GM12891 (cell line): ENCODE data around the gene LILRB2. TPM values are rescaled to one million over a fixed set of nuclear protein-coding genes. Genes with fewer than 3 reads are reported as not detected.
A peak's percentile ranks its signal among the peaks of the same experiment; 100 is the strongest.
"Not testable (repeated sequence)": the region's sequence is repeated elsewhere in the genome, so short reads cannot be mapped to it uniquely, and the experiment has no call there.

Experiments used
- DNase-seq: peaks from one replicate; pipeline ENCODE4 v3.0.0; 2011; ENCODE audit warnings: low spot score; ENCODE audit not compliant: insufficient read length
- FAIRE-seq: peaks from 2 replicates; lab custom pipeline; 2011; peaks lifted over from hg19 to GRCh38; lab: Jason Lieb, UNC
- PAX5 ChIP-seq: IDR thresholded peaks from 2 replicates; pipeline ENCODE4 v1.6.1; 2011; ENCODE audit warnings: low read length, moderate library complexity, mild to moderate bottlenecking; ENCODE audit not compliant: insufficient read depth, severe bottlenecking
- POLR2A ChIP-seq: IDR thresholded peaks from 2 replicates; pipeline ENCODE4 v1.6.1; 2011; ENCODE audit warnings: low read depth, low read length, control low read depth
- POLR2AphosphoS5 ChIP-seq: IDR thresholded peaks from 2 replicates; pipeline ENCODE4 v1.6.1; 2011; ENCODE audit warnings: low read depth, low read length, control low read depth
- POU2F2 ChIP-seq: IDR thresholded peaks from 2 replicates; pipeline ENCODE4 v1.6.1; 2011; ENCODE audit warnings: low read depth, mild to moderate bottlenecking, control low read depth, low read length, moderate library complexity
- SPI1 ChIP-seq: IDR thresholded peaks from 2 replicates; pipeline ENCODE4 v1.6.1; 2011; ENCODE audit warnings: low read depth, low read length, control low read depth
- TAF1 ChIP-seq: IDR thresholded peaks from 2 replicates; pipeline ENCODE4 v1.6.1; 2011; ENCODE audit warnings: low read depth, low read length, control low read depth
- polyA plus RNA-seq: library from polyadenylated mRNA; unstranded; fragments of >200 nt; gene quantifications from one replicate; pipeline ENCODE4 v1.2.1, GENCODE V29; 2012; ENCODE audit warnings: low read depth, missing spikeins, inconsistent platforms; ENCODE audit not compliant: missing spikeins

LILRB2 gene
- polyA plus RNA-seq: 0.46 TPM

- TF ChIP-seq SPI1: no peak
- no peak for TF ChIP-seq TAF1
- TF ChIP-seq PAX5: no peak
- TF ChIP-seq POU2F2: no peak
- FAIRE-seq: peak; percentile 33
These were observed at the start of gene LILRB2 for GRCh38 chr19:54281007-54281728. Gene LILRB2 (minus strand): TSS chr19:54281110. CDS start chr19:54280496, 614 bp downstream.

GRCh38 chr19:54329476-54330165 is 48.7 kb upstream of the LILRB2 start:
- DNase-seq (no peak), FAIRE-seq (no peak)
- TF ChIP-seq POU2F2: no peak
- no peak for TF ChIP-seq POLR2A
- TF ChIP-seq POLR2AphosphoS5: no peak

More at GRCh38 chr19:54281007-54281728, at the start of gene LILRB2:
- no peak for DNase-seq

GRCh38 chr19:54328781-54329180 is 47.9 kb upstream of the LILRB2 start:
- FAIRE-seq, DNase-seq: not testable (repeated sequence)

DNA sequence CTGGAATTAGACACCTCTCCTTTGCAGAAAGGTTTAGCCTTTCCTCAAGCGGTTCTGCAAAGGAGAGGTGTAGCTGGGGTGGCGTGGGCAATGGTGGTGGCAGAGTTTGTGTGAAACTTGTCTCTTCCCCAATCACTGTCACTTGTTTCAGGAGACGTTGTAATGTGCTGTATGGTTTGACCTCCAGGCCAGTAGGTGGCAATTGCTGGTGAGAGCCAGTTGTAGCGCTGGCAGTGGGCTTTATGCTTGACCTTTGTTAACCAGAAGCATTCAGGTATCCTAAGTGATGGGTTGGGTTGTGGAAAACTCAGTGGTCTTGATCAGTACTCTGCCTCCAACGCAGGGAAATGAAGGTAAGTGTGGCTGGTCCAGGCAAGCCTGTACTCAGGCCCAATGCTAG is 44.7 kb upstream of the LILRB2 start:
- no peak for TF ChIP-seq TAF1
- TF ChIP-seq POLR2AphosphoS5: no peak
- no peak for TF ChIP-seq PAX5
- TF ChIP-seq SPI1: no peak
- TF ChIP-seq POLR2A: no peak
- no peak for TF ChIP-seq POU2F2
- FAIRE-seq: no peak
- DNase-seq: no peak

DNA sequence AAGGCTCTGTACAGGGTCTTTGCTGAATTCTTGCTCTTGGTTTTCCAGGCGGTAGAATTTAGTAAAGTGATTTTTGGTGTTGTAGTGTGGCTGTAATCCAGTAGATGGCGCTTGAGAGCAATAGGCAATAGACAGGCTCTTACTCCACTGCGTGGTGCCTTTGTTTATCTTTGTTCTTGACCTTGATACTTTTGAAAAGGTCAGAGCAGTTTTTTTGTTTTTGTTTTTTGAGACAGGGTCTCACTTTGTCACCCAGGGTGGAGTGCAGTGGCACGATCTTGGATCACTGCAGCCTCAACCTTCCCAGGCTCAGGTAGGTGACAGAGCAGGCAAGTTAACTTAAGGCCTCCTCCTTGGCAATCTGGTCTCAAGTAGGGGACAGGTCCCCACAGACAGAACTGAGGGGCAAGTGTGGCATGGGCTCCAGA is 44.3 kb upstream of the LILRB2 start:
- TF ChIP-seq POLR2AphosphoS5 (no peak), SPI1 (no peak), POU2F2 (no peak)
- peak; percentile 46 for DNase-seq
- peak; percentile 76 for FAIRE-seq

- DNase-seq: no peak
- FAIRE-seq: no peak
- TF ChIP-seq SPI1: no peak
- no peak for TF ChIP-seq POLR2A
- no peak for TF ChIP-seq POU2F2
- no peak for TF ChIP-seq TAF1
These were observed 43.2 kb upstream of the LILRB2 start for GRCh38 chr19:54324071-54324470.

DNA sequence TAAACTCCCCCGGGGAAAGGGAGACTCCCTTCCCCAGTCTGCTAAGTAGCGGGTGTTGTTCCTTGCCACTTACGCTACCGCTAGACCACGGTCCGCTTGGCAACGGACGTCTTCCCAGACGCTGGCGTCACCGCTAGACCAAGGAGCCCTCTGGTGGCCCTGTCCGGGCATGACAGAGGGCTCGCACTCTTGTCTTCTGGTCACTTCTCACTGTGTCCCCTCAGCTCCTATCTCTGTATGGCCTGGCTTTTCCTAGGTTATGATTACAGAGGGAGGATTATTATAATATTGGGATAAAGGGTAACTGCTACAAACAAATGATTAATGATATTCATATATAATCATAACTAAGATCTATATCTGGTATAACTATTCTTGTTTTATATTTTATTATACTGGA is 42.0 kb upstream of the LILRB2 start:
- not testable (repeated sequence) for DNase-seq, FAIRE-seq

- not testable (repeated sequence) for FAIRE-seq, DNase-seq
These were observed 41.4 kb upstream of the LILRB2 start for GRCh38 chr19:54322295-54322694.

DNA sequence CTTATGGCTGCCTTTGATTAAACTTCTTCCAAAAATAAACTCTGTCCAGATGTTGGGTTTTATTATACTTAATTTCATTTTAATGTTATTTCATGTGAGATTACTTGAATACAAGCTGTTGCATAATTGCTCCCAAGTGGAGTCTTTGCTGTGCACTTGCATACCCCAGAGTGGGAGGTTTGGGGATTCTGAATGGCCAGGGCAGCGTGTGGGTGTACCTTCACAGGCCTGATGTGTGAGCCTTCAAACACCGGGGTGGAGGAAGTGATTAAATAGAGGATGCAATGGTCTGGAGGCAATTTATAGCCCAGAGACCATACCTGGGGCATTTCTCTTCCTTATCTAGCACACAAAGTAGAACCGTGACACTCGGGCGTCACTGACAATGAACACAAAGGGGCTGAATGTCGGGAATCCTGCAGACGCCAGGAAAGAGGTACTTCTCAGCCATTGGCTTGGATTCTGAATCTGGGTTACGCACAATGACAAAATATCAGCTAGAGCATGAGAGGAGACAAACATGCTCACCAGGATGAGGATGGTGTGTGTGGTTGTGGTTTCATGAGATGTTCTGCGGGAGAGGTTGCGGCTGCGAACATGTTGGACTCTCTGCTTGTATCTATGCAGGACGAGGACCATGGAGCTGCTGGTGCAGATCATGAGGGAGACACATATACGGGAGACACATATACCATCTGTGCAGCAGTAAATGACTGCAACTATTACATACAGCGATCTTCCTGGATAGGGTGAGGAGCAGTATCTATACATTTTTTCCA is 39.2 kb upstream of the LILRB2 start:
- TF ChIP-seq POU2F2: no peak
- DNase-seq (no peak), FAIRE-seq (no peak)

GRCh38 chr19:54319049-54319448 is 38.1 kb upstream of the LILRB2 start:
- DNase-seq: no peak
- no peak for FAIRE-seq
- peak; percentile 61 for TF ChIP-seq SPI1
- no peak for TF ChIP-seq POLR2AphosphoS5

DNA sequence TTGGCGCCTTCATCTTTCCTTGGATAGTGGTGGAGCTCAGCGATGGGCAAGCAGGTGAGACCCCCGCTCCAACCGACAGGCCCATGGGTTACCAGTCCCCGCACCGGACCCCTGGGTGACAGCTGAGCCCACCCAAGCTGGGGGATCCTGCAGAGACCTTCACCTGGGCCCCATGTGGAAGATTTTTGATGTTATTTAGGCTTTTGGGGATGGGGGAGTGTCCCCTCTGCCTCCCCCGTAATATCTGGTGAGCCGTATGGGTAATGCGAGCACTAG is 37.0 kb upstream of the LILRB2 start:
- FAIRE-seq: no peak
- DNase-seq: no peak

More for the DNA sequence above, 37.0 kb upstream of the LILRB2 start:
- TF ChIP-seq SPI1 (no peak), POLR2A (no peak), POLR2AphosphoS5 (no peak), PAX5 (no peak), TAF1 (no peak), POU2F2 (no peak)
